B cell (primary cell): ENCODE results near the gene FAM222A. TPM values are rescaled to one million over a fixed set of nuclear protein-coding genes. Genes with fewer than 3 reads are reported as not detected.
A peak's percentile ranks its signal among the peaks of the same experiment; 100 is the strongest.

Source experiments
- ATAC-seq: fragments of 200-7000 bp; cut with Tn5 transposase; one replicate; pipeline ENCODE4 v1.10.0; 2021; ENCODE audit warnings: low read depth, mild to moderate bottlenecking, moderate number of reproducible peaks, moderate library complexity
- CTCF ChIA-PET: fragments of 350-600 bp; sonication (Branson Sonifier 250); formaldehyde crosslinking; loops from one replicate; lab custom pipeline; 2021; ENCODE audit warnings: antibody characterized with exemption, inconsistent platforms; lab: Charles Lee
- POLR2A ChIA-PET: fragments of 350-600 bp; sonication (Branson Sonifier 250); formaldehyde crosslinking; loops from one replicate; lab custom pipeline; 2021; ENCODE audit warnings: antibody characterized with exemption; lab: Charles Lee
- DNase-seq: peaks from one replicate; pipeline ENCODE4 v3.0.0; 2013
- H2AFZ ChIP-seq: 2 replicates; pipeline ENCODE4 v1.6.1; 2012; ENCODE audit warnings: mild to moderate bottlenecking, low read depth, low read length; ENCODE audit not compliant: insufficient read depth, poor library complexity, severe bottlenecking
- H3K27ac ChIP-seq, 2 donors: 1 replicate in 1 of 2; 2 replicates in 1 of 2; pipeline ENCODE4 v1.5.1; 2012 to 2013; ENCODE audit warnings: low read length in 2 of 2, mild to moderate bottlenecking in 2 of 2, moderate library complexity in 1 of 2
- H3K27me3 ChIP-seq, 4 experiments: fragments of 200-600 bp in 1 of 4; sonication (generic) in 1 of 4; replicated peaks in 1 of 4; 1 replicate in 2 of 4; 2 replicates in 2 of 4; pipeline versions ENCODE4 v1.6.1 to v1.7.0; 2013 to 2016; ENCODE audit warnings: low read length in 3 of 4, mild to moderate bottlenecking in 2 of 4, mixed read lengths in 1 of 4, moderate library complexity in 1 of 4; ENCODE audit not compliant: insufficient read depth in 4 of 4, control insufficient read depth in 3 of 4; ENCODE audit errors: control extremely low read depth in 1 of 4
- H3K36me3 ChIP-seq, 2 experiments: replicated peaks in 1 of 2; 1 replicate in 1 of 2; 2 replicates in 1 of 2; pipeline versions ENCODE4 v1.6.1 to v1.7.1; 2013; ENCODE audit warnings: low read length in 1 of 2; ENCODE audit not compliant: insufficient read depth in 2 of 2, control insufficient read depth in 1 of 2; ENCODE audit errors: control extremely low read depth in 1 of 2, extremely low read depth in 1 of 2
- H3K4me1 ChIP-seq, 2 donors: fragments of 200-600 bp in 1 of 2; sonication (generic) in 1 of 2; 1 replicate in 1 of 2; 2 replicates in 1 of 2; pipeline versions ENCODE4 v1.5.1 to v1.6.1; 2013 to 2017; ENCODE audit warnings: low read length in 2 of 2; ENCODE audit not compliant: control insufficient read depth in 2 of 2, insufficient read depth in 2 of 2
- H3K4me2 ChIP-seq: replicated peaks from 2 replicates; pipeline ENCODE3; 2012; ENCODE audit warnings: mild to moderate bottlenecking, low read depth, low read length; ENCODE audit not compliant: poor library complexity, severe bottlenecking
- H3K4me3 ChIP-seq, 5 experiments: fragments of 200-600 bp in 1 of 5; sonication (generic) in 1 of 5; 1 replicate in 3 of 5; 2 replicates in 2 of 5; pipeline versions ENCODE4 v1.5.1 to v1.7.0; 2011 to 2016; ENCODE audit warnings: low read length in 4 of 5, mild to moderate bottlenecking in 4 of 5, low read depth in 2 of 5, control low read depth in 1 of 5, moderate library complexity in 1 of 5; ENCODE audit not compliant: insufficient read depth in 1 of 5; ENCODE audit errors: control extremely low read depth in 1 of 5, extremely low read depth in 1 of 5
- H3K79me2 ChIP-seq: fragments of 200-600 bp; sonication (generic); one replicate; pipeline ENCODE4 v1.6.0; 2016; ENCODE audit warnings: low read length; ENCODE audit not compliant: control insufficient read depth, insufficient read depth
- H3K9ac ChIP-seq: fragments of 200-600 bp; sonication (generic); 2 replicates; pipeline ENCODE4 v1.6.1; 2017; ENCODE audit warnings: mild to moderate bottlenecking, low read length, moderate library complexity
- H3K9me3 ChIP-seq, 3 donors: one replicate each; pipeline versions ENCODE4 v1.6.1 to v1.7.1; 2013; ENCODE audit warnings: low read length in 2 of 3; ENCODE audit not compliant: control insufficient read depth in 2 of 3, insufficient read depth in 1 of 3; ENCODE audit errors: control extremely low read depth in 1 of 3
- H4K20me1 ChIP-seq: 2 replicates; pipeline ENCODE4 v1.6.0; 2012; ENCODE audit warnings: mild to moderate bottlenecking, low read length; ENCODE audit not compliant: insufficient read depth, control insufficient read depth, poor library complexity, severe bottlenecking
- H3K27ac Mint-ChIP-seq: one replicate; pipeline ENCODE4 v1.8.0; 2021; ENCODE audit warnings: mixed read lengths
- H3K27me3 Mint-ChIP-seq: one replicate; pipeline ENCODE4 v1.8.0; 2021; ENCODE audit warnings: mixed read lengths
- H3K4me1 Mint-ChIP-seq: one replicate; pipeline ENCODE4 v1.8.0; 2021; ENCODE audit warnings: mixed read lengths
- H3K4me3 Mint-ChIP-seq: one replicate; pipeline ENCODE4 v1.8.0; 2021; ENCODE audit warnings: mixed read lengths
- H3K9me3 Mint-ChIP-seq: one replicate; pipeline ENCODE4 v1.8.0; 2022; ENCODE audit warnings: mixed read lengths; ENCODE audit not compliant: insufficient read depth
- CTCF ChIP-seq: fragments of 200-600 bp; IDR thresholded peaks from one replicate; pipeline ENCODE4 v1.8.0; 2022; ENCODE audit warnings: antibody characterized with exemption, mild to moderate bottlenecking
- EZH2 ChIP-seq: IDR thresholded peaks from 2 replicates; pipeline ENCODE4 v1.6.1; 2012; ENCODE audit warnings: borderline replicate concordance, low read depth, mild to moderate bottlenecking, moderate library complexity, low read length; ENCODE audit not compliant: insufficient read depth, poor library complexity, severe bottlenecking
- WGBS: methylation state at CpG from one replicate; pipeline ENCODE4 v1.1.5; 2013; ENCODE audit warnings: missing lambda C conversion rate; ENCODE audit not compliant: insufficient coverage; 5-methylcytosine and 5-hydroxymethylcytosine counted together
- intact Hi-C: fragments of 100-400 bp; cut with micrococcal nuclease; formaldehyde crosslinking; loops from one replicate; pipeline ENCODE4 v1.10.0; 2022
- polyA plus RNA-seq: library from polyadenylated mRNA; depleted of rRNA; stranded (reverse); fragments of >200 nt; gene quantifications from 2 replicates; pipeline ENCODE4 v1.2.3, GENCODE V29; 2012
- total RNA-seq, 2 donors: library from RNA; stranded (reverse); fragments of 120-200 nt in 1 of 2; gene quantifications; 1 replicate in 1 of 2; 2 replicates in 1 of 2; pipeline versions ENCODE4 v1.2.3 to v1.2.4, GENCODE V29; 2013 to 2022

Gene FAM222A
- total and polyA plus RNA-seq, 2 donors (not counting 1 experiment from before 2014, with no cell fraction given) = 0.49 to 4.6 TPM

GRCh38 chr12:109711596-109712461 lies 1.8 kb upstream of the FAM222A start:
- DNase-seq (no peak), ATAC-seq (no peak)
- H3K27ac Mint-ChIP-seq = no peak overlapping the region
- no peaks in the 10 kb centered on the region for H3K36me3 ChIP-seq
- no peaks in the 10 kb centered on the region for H3K9me3 Mint-ChIP-seq
- H3K9ac ChIP-seq = no peak overlapping the region
- no peaks in the 10 kb centered on the region for H3K79me2 ChIP-seq
- H3K4me3 ChIP-seq = no peak overlapping the region
- WGBS = 31% methylated on average over 29 of the region's 37 CpGs
- no peak overlapping the region for H3K27ac ChIP-seq
- CTCF ChIA-PET = no interaction called here
- H3K9me3 ChIP-seq = peaks cover 0 to 5% (median 0%) of the 10 kb centered on the region in 3 donors
- H3K27me3 ChIP-seq = peaks cover 0 to 58% (median 16%) of the 10 kb centered on the region in 4 experiments
- intact Hi-C loops = loop anchor here (5.0 to 10.0 kb wide), 5 partner anchors 133 to 1150 kb away; partner anchors contain the start of genes ALKBH2, ANAPC7, ANKRD13A and GIT2
- peaks cover 33% of the 10 kb centered on the region for H3K27me3 Mint-ChIP-seq
- no peak for TF ChIP-seq EZH2
- TF ChIP-seq CTCF = no peak
- H4K20me1 ChIP-seq = peaks cover 4% of the 10 kb centered on the region
- peaks cover 8 to 10% of the 10 kb centered on the region in 2 donors for H3K4me1 ChIP-seq
- peak overlapping the region; percentile 42 for H2AFZ ChIP-seq
- H3K4me3 Mint-ChIP-seq = no peak overlapping the region
- H3K4me2 ChIP-seq = no peak overlapping the region
- POLR2A ChIA-PET = no interaction called here
- H3K4me1 Mint-ChIP-seq = peaks cover 11% of the 10 kb centered on the region
